ENCODE results near the gene PRDM12.
A peak's percentile ranks its signal among the peaks of the same experiment; 100 is the strongest.

The PRDM12 gene

GRCh38 chr9:130713286-130713960 lies 49.0 kb downstream of the PRDM12 start:
- Histone ChIP-seq H2BK15ac (ENCODE audit: low read length) (no peak overlapping the region), H3K18ac (ENCODE audit: low read length) (peak overlapping the region; percentile 100), H3K4me1 (ENCODE audit: control insufficient read depth in 2 of 2, insufficient read depth in 1 of 2, low read depth in 1 of 2, low read length in 2 of 2) (peaks cover 4 to 11% of the 10 kb centered on the region in 2 donors), H4K8ac (ENCODE audit: low read depth, low read length) (no peak overlapping the region), H2BK12ac (ENCODE audit: low read length) (no peak overlapping the region), H3K4ac (ENCODE audit: low read length) (no peak overlapping the region), H3K9ac (ENCODE audit: low read depth, low read length, poor library complexity) (peak overlapping the region; percentile 92), H3K27me3 (ENCODE audit: control insufficient read depth in 3 of 3, insufficient read depth in 3 of 3, low read depth in 1 of 3, low read length in 3 of 3) (no peaks in the 10 kb centered on the region), H3K27ac (replicated peaks; ENCODE audit: low read length) (peak overlapping the region; percentile 99), H3K4me2 (ENCODE audit: insufficient read depth, low read length, poor library complexity, severe bottlenecking) (peak overlapping the region; percentile 61), H2BK5ac (ENCODE audit: low read length) (peak overlapping the region; percentile 97), H3K36me3 (replicated peaks in 1 of 2; ENCODE audit: control insufficient read depth in 2 of 2, insufficient read depth in 2 of 2, low read length in 2 of 2) (no peaks in the 10 kb centered on the region), H2BK120ac (ENCODE audit: low read depth, low read length) (peak overlapping the region; percentile 81), H3K9me3 (replicated peaks in 1 of 2; ENCODE audit: control insufficient read depth in 2 of 2, insufficient read depth in 1 of 2, low read depth in 1 of 2, low read length in 2 of 2) (no peaks in the 10 kb centered on the region), H3K23ac (ENCODE audit: low read depth, low read length, poor library complexity) (peak overlapping the region; percentile 80), H2AK5ac (ENCODE audit: low read depth, low read length) (peak overlapping the region; percentile 56), H3K14ac (ENCODE audit: low read length) (no peak overlapping the region), H2AFZ (ENCODE audit: low read length) (peak overlapping the region; percentile 95), H4K91ac (ENCODE audit: low read depth, low read length, poor library complexity) (no peak overlapping the region), H3K4me3 (ENCODE audit: low read length in 2 of 2) (peak overlapping the region; percentile 78 to 91), H3K79me1 (ENCODE audit: low read depth, low read length) (peaks cover 4% of the 10 kb centered on the region)
- no CpG with 5 or more reads among the region's 37 CpGs for WGBS, 2 donors (ENCODE audit: extremely low coverage in 2 of 2, insufficient read length in 2 of 2, insufficient replicate concordance in 1 of 2)
- DNase-seq (ENCODE audit: low spot score) = no peak

- H2BK15ac ChIP-seq (ENCODE audit: low read length) = no peak overlapping the region
- no peak for DNase-seq (ENCODE audit: low spot score)
- no peak overlapping the region for H3K18ac ChIP-seq (ENCODE audit: low read length)
- WGBS, 2 donors (ENCODE audit: extremely low coverage in 2 of 2, insufficient read length in 2 of 2, insufficient replicate concordance in 1 of 2) = no CpG with 5 or more reads among the region's 7 CpGs
- no peak overlapping the region for H4K8ac ChIP-seq (ENCODE audit: low read depth, low read length)
- H3K4me1 ChIP-seq (ENCODE audit: control insufficient read depth in 2 of 2, insufficient read depth in 1 of 2, low read depth in 1 of 2, low read length in 2 of 2) = peaks cover 4 to 11% of the 10 kb centered on the region in 2 donors
- no peak overlapping the region for H2BK120ac ChIP-seq (ENCODE audit: low read depth, low read length)
- H3K36me3 ChIP-seq (replicated peaks in 1 of 2; ENCODE audit: control insufficient read depth in 2 of 2, insufficient read depth in 2 of 2, low read length in 2 of 2) = no peaks in the 10 kb centered on the region
- H2AFZ ChIP-seq (ENCODE audit: low read length) = no peak overlapping the region
- H2AK5ac ChIP-seq (ENCODE audit: low read depth, low read length) = no peak overlapping the region
- peaks cover 4% of the 10 kb centered on the region for H3K79me1 ChIP-seq (ENCODE audit: low read depth, low read length)
- no peak overlapping the region for H2BK5ac ChIP-seq (ENCODE audit: low read length)
- H3K14ac ChIP-seq (ENCODE audit: low read length) = no peak overlapping the region
- no peak overlapping the region for H3K4ac ChIP-seq (ENCODE audit: low read length)
- H3K27ac ChIP-seq (replicated peaks; ENCODE audit: low read length) = no peak overlapping the region
- H2BK12ac ChIP-seq (ENCODE audit: low read length) = no peak overlapping the region
- H3K4me3 ChIP-seq (ENCODE audit: low read length in 2 of 2) = peak overlapping the region in 1 of 2 donors; percentile 78
- no peak overlapping the region for H3K9ac ChIP-seq (ENCODE audit: low read depth, low read length, poor library complexity)
- no peaks in the 10 kb centered on the region for H3K27me3 ChIP-seq (ENCODE audit: control insufficient read depth in 3 of 3, insufficient read depth in 3 of 3, low read depth in 1 of 3, low read length in 3 of 3)
- no peak overlapping the region for H4K91ac ChIP-seq (ENCODE audit: low read depth, low read length, poor library complexity)
- no peak overlapping the region for H3K23ac ChIP-seq (ENCODE audit: low read depth, low read length, poor library complexity)
- no peaks in the 10 kb centered on the region for H3K9me3 ChIP-seq (replicated peaks in 1 of 2; ENCODE audit: control insufficient read depth in 2 of 2, insufficient read depth in 1 of 2, low read depth in 1 of 2, low read length in 2 of 2)
- H3K4me2 ChIP-seq (ENCODE audit: insufficient read depth, low read length, poor library complexity, severe bottlenecking) = no peak overlapping the region
Measured at GRCh38 chr9:130714586-130715110, 50.3 kb downstream of the PRDM12 start.

GRCh38 chr9:130715270-130715669 lies 50.9 kb downstream of the PRDM12 start:
- Histone ChIP-seq H2BK12ac (ENCODE audit: low read length) (no peak overlapping the region), H2AK5ac (ENCODE audit: low read depth, low read length) (no peak overlapping the region), H3K23ac (ENCODE audit: low read depth, low read length, poor library complexity) (no peak overlapping the region), H3K9me3 (replicated peaks in 1 of 2; ENCODE audit: control insufficient read depth in 2 of 2, insufficient read depth in 1 of 2, low read depth in 1 of 2, low read length in 2 of 2) (no peaks in the 10 kb centered on the region), H2AFZ (ENCODE audit: low read length) (no peak overlapping the region), H3K79me1 (ENCODE audit: low read depth, low read length) (peaks cover 5% of the 10 kb centered on the region), H4K8ac (ENCODE audit: low read depth, low read length) (no peak overlapping the region), H3K27me3 (ENCODE audit: control insufficient read depth in 3 of 3, insufficient read depth in 3 of 3, low read depth in 1 of 3, low read length in 3 of 3) (no peaks in the 10 kb centered on the region), H3K9ac (ENCODE audit: low read depth, low read length, poor library complexity) (no peak overlapping the region), H3K27ac (replicated peaks; ENCODE audit: low read length) (no peak overlapping the region), H2BK15ac (ENCODE audit: low read length) (no peak overlapping the region), H3K14ac (ENCODE audit: low read length) (no peak overlapping the region), H2BK120ac (ENCODE audit: low read depth, low read length) (no peak overlapping the region), H4K91ac (ENCODE audit: low read depth, low read length, poor library complexity) (no peak overlapping the region), H3K4me1 (ENCODE audit: control insufficient read depth in 2 of 2, insufficient read depth in 1 of 2, low read depth in 1 of 2, low read length in 2 of 2) (peaks cover 4 to 11% of the 10 kb centered on the region in 2 donors), H3K4me2 (ENCODE audit: insufficient read depth, low read length, poor library complexity, severe bottlenecking) (no peak overlapping the region), H3K36me3 (replicated peaks in 1 of 2; ENCODE audit: control insufficient read depth in 2 of 2, insufficient read depth in 2 of 2, low read length in 2 of 2) (no peaks in the 10 kb centered on the region), H3K4me3 (ENCODE audit: low read length in 2 of 2) (peak overlapping the region in 1 of 2 donors; percentile 78), H2BK5ac (ENCODE audit: low read length) (no peak overlapping the region), H3K18ac (ENCODE audit: low read length) (no peak overlapping the region), H3K4ac (ENCODE audit: low read length) (no peak overlapping the region)
- WGBS, 2 donors (ENCODE audit: extremely low coverage in 2 of 2, insufficient read length in 2 of 2, insufficient replicate concordance in 1 of 2) = no CpG with 5 or more reads among the region's 3 CpGs
- DNase-seq (ENCODE audit: low spot score) = no peak

- Histone ChIP-seq H3K27me3 (ENCODE audit: control insufficient read depth in 3 of 3, insufficient read depth in 3 of 3, low read depth in 1 of 3, low read length in 3 of 3) (peaks cover 0 to 2% (median 0%) of the 10 kb centered on the region in 3 experiments), H3K14ac (ENCODE audit: low read length) (no peak overlapping the region), H3K18ac (ENCODE audit: low read length) (no peak overlapping the region), H2AFZ (ENCODE audit: low read length) (no peak overlapping the region), H3K4me1 (ENCODE audit: control insufficient read depth in 2 of 2, insufficient read depth in 1 of 2, low read depth in 1 of 2, low read length in 2 of 2) (peaks cover 4 to 11% of the 10 kb centered on the region in 2 donors), H3K9me3 (replicated peaks in 1 of 2; ENCODE audit: control insufficient read depth in 2 of 2, insufficient read depth in 1 of 2, low read depth in 1 of 2, low read length in 2 of 2) (no peaks in the 10 kb centered on the region), H4K8ac (ENCODE audit: low read depth, low read length) (no peak overlapping the region), H3K4me3 (ENCODE audit: low read length in 2 of 2) (no peak overlapping the region), H3K27ac (replicated peaks; ENCODE audit: low read length) (no peak overlapping the region), H2BK15ac (ENCODE audit: low read length) (no peak overlapping the region), H2AK5ac (ENCODE audit: low read depth, low read length) (no peak overlapping the region), H3K23ac (ENCODE audit: low read depth, low read length, poor library complexity) (no peak overlapping the region), H3K36me3 (replicated peaks in 1 of 2; ENCODE audit: control insufficient read depth in 2 of 2, insufficient read depth in 2 of 2, low read length in 2 of 2) (no peaks in the 10 kb centered on the region), H3K9ac (ENCODE audit: low read depth, low read length, poor library complexity) (no peak overlapping the region), H3K79me1 (ENCODE audit: low read depth, low read length) (peaks cover 5% of the 10 kb centered on the region), H2BK12ac (ENCODE audit: low read length) (no peak overlapping the region), H4K91ac (ENCODE audit: low read depth, low read length, poor library complexity) (no peak overlapping the region), H3K4ac (ENCODE audit: low read length) (no peak overlapping the region), H2BK5ac (ENCODE audit: low read length) (no peak overlapping the region), H3K4me2 (ENCODE audit: insufficient read depth, low read length, poor library complexity, severe bottlenecking) (no peak overlapping the region), H2BK120ac (ENCODE audit: low read depth, low read length) (no peak overlapping the region)
- DNase-seq (ENCODE audit: low spot score) = no peak
- WGBS, 2 donors (ENCODE audit: extremely low coverage in 2 of 2, insufficient read length in 2 of 2, insufficient replicate concordance in 1 of 2) = no CpG with 5 or more reads among the region's 3 CpGs
Measured at GRCh38 chr9:130718562-130718961, 54.2 kb downstream of the PRDM12 start.
